NCI-H2107 treated with DMSO at 0.1 percent for 48 hours (cell line): Measurements from ENCODE around the gene USO1.
A peak's percentile ranks its signal among the peaks of the same experiment; 100 is the strongest.

Source experiments
- DNase-seq: peaks from one replicate; lab custom pipeline; 2025; ENCODE audit not compliant: unreplicated experiment; lab: John Stamatoyannopoulos, UW

USO1 gene

DNA sequence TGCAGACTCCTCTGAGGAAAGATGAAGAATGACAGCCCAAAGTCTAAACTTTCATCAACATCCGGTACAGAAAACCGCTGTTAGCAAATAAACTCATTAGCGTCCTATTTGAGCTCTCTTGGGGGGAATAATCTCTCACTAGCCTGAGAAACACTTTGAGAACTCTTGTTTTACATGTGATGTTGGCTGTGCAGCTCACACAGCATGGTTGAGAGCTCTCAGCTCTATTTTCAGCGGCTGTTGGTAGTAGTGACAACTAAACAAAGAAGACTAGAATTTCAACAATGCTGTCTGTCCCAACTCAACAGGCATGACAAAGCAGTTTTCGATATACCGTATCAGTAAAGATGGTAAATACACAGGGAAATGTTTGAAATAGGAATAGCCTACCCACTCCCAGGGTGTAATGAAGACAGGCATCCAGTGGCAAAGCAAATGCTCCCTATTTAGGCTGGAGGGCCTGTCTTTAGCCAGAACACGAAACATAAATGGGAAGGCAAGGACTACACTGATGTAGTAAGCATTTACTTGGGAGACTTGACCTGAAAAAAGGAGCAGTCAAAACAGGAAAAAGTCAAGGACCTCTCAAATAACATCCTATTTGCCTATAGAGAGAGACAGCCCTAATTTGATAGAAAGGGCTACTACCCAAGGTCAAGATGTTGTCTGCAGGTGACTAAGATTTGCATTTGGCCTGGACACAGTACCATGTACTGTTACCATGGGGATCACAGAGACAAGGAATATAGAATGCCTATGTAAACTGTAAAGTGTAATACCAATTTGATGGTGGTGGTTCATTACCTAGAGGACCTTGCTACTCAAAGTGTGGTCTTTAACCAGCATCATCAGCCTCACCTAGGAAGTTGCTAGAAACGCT is 117.5 kb downstream of the USO1 start:
- DNase-seq: peak; percentile 24

DNA sequence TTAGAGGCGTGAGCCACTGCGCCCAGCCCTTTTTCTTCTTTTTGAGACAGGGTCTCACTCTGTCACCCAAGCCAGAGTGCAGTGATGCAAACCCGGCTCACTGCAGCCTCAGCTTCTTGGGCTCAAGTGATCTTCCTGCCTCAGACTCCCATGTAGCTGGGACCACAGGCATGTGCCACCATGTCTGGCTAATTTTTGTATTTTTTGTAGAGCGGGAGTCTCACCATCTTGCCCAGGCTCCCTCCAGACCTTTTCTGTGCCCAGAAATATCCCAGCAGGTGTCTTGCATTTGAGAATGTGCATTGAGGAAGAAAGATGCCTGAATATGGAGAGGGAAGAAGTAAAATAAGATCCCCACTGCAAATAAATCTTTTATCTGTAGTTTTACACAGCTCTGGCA is 119.2 kb downstream of the USO1 start:
- no peak for DNase-seq

- DNase-seq: no peak
Measured at GRCh38 chr4:75844151-75844662, 119.8 kb downstream of the USO1 start.

- no peak for DNase-seq
Measured at GRCh38 chr4:75845992-75846391, 121.6 kb downstream of the USO1 start.

- DNase-seq: peak; percentile 58
Measured at GRCh38 chr4:75848171-75848760, 123.9 kb downstream of the USO1 start.

DNA sequence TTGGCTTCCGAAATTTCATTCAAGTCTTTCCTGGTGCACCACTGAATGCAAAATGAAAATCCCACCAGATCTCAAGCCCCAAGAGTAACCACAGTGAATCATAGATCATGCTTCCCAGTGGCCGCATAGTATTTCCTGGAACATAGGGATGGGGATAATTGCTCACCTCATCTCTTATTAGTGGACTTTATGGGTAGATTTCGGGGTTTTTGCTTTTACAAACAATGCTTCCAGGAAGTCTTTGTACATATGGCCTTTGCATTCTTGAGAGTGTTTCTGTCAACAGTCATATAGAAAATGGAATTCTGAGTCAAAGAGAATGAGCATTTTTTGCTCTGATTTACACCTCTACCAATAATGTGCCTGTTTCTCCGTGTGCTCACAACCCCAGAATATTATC is 124.5 kb downstream of the USO1 start:
- DNase-seq: no peak

- DNase-seq: no peak
Measured at GRCh38 chr4:75849461-75849860, 125.1 kb downstream of the USO1 start.

DNA sequence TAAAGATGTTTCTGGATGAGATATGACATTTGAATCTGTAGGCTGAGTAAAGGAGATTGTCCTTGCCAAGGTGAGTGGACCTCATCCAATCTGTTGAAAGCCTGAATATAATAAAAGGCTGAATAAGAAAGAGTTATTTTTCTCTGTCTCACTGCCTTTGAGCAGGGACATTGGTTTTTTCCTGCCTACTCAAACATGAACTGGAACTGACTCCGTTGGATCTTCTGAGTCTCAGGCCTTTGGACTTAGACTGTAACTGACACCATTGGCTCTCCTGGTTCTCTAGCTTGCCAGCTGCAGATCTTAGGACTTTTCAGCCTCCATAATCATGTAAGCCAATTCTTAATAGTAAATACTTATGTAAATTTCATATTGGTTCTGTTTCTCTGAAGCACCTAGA is 134.3 kb downstream of the USO1 start:
- no peak for DNase-seq

- DNase-seq: no peak
Measured at GRCh38 chr4:75860606-75861005, 136.2 kb downstream of the USO1 start.
